GM18951 (cell line): ENCODE data around the gene GADD45B.
"Not testable (repeated sequence)": the region's sequence is repeated elsewhere in the genome, so short reads cannot be mapped to it uniquely, and the experiment has no call there.

Source experiments
- POLR2A ChIP-seq: IDR thresholded peaks from 4 replicates; pipeline ENCODE4 v1.6.1; 2011; ENCODE audit warnings: mild to moderate bottlenecking; ENCODE audit not compliant: insufficient read length, insufficient read depth; ENCODE audit errors: extremely low read depth
- in situ Hi-C: fragments of 300-500 bp; cut with MboI; formaldehyde crosslinking; loops from one replicate; pipeline ENCODE4 v1.12.0; 2022; ENCODE audit warnings: low sequenced_read_pairs, mixed read lengths, inconsistent platforms; ENCODE audit not compliant: unreplicated experiment

Gene GADD45B

GRCh38 chr19:2511991-2512390 is 36.1 kb downstream of the GADD45B start:
- TF ChIP-seq POLR2A = no peak
- in situ Hi-C loops = no loop called here

DNA sequence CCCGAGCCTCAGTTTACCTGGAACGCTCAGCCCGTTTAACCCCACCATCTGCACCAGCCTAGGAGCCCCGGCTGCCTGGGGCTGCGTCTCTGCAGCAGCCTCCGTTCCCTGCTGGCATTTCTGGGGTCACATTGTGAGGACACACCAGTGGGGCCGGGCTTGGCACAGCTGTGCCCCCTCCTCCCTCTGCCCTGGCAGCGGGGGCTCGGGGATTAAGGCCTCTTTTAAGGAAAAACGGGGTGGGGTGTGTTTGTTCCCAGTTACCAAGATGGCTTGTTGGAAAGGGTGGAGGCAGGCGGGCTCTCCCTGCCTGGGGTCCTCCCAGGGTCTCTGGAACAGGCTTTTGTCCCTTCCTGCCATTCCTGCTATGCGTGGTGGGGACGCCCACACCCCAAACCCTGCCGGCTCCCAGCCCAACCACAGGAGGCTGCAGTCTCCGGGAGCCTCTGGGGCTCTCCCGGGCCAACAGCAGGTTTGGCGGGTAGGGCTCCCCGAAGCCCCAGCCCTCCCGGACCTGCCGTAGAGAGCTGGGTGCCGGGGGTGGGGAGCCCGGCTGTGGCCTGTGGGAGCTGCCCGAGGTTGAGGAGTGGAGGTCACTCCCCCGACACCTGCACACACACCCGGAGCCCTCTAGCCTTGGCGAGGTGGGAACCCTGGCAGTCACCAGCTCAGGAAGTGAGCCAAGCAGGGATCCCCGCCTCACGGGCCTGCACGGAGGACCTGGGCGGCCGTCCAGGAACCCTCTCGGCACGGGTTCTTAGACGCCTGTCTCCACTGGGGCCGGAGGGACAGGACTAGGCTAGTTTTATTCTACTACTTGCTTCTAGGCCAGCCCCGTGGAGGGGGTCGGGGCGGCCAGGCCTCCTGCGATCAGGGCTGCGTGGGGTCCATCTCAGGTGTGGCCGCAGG is 36.9 kb downstream of the GADD45B start:
- no peak for TF ChIP-seq POLR2A
- in situ Hi-C loops = no loop called here

GRCh38 chr19:2514981-2515518 is 39.1 kb downstream of the GADD45B start:
- TF ChIP-seq POLR2A = no peak
- in situ Hi-C loops = no loop called here

GRCh38 chr19:2516727-2517126 is 40.8 kb downstream of the GADD45B start:
- no peak for TF ChIP-seq POLR2A
- in situ Hi-C loops = no loop called here

DNA sequence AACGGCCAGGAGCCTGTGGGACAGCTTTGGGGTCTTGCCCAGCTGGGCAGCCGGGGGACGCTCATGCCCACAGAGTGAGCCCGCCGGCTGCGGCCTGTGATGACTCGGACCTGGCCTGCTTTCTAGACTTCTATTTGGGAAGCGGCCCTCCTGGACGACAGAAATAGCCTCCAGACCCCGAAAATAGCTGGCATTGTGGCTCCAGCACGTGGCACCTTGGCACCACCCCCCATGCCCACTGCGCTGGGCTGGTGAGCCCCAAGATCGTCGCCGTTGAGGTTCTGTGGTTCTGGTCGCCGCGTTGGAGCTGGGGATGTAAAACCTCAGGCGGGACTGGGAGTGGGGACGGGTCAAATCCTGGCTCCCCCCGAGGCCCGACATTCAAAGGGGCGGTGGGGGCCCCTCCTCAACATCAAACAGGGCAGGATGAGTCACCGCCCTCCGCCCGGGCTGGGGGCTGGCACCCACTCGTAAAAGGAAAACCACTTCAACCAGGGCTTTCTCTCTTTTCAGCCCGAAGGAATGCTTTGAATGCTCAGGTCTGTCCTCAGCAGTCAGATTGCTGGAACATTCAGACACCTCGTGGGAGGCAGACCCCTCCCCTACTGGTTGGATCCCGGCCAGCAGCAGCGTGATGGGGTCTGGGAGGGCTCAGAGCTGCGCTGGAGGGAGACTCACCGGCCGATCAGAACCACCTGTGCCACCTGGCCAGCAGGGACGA is 42.1 kb downstream of the GADD45B start:
- in situ Hi-C loops = no loop called here
- no peak for TF ChIP-seq POLR2A

DNA sequence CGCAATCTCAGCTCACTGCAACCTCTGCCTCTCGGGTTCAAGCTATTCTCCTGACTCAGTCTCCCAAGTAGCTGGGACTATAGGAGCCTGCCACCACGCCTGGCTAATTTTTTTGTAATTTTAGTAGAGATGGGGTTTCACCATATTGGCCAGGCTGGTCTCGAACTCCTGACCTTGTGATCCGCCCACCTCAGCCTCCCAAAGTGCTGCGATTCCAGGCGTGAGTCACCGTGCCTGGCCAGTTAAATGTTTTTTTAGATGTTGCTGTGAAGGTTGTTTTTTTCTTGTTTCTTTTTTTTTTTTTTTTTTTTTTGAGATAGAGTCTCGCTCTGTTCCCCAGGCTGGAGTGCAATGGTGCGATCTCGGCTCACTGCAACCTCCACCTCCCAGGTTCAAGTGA is 42.9 kb downstream of the GADD45B start:
- in situ Hi-C loops = not testable (repeated sequence)

GRCh38 chr19:2519482-2519881 is 43.6 kb downstream of the GADD45B start:
- in situ Hi-C loops = no loop called here
- no peak for TF ChIP-seq POLR2A

- in situ Hi-C loops = no loop called here
- no peak for TF ChIP-seq POLR2A
Observed at GRCh38 chr19:2523630-2524311, 47.8 kb downstream of the GADD45B start.

DNA sequence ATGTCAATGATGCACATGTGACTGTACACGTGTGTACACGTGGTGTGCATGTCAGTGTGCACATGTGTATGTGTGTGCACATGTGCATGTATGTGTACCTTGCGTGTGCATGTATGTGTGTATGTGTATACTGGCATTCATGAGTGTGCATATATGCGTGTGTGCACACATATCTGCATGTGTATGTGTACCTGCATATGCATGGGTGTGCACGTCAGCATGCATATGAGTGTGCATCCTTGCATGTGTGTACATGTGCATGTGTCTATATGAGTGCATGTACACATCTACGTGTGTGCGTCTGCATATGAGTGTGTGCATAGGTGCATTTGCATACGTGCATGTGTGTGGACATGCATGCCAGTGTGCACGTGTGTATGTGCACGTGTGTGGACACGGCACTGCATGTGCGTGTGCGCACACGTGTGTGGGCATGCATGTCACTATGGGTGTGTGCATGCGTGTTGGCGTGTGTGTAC is 48.5 kb downstream of the GADD45B start:
- in situ Hi-C loops = no loop called here
- no peak for TF ChIP-seq POLR2A

GRCh38 chr19:2524840-2525723 is 49.2 kb downstream of the GADD45B start:
- in situ Hi-C loops = no loop called here
- TF ChIP-seq POLR2A = no peak

DNA sequence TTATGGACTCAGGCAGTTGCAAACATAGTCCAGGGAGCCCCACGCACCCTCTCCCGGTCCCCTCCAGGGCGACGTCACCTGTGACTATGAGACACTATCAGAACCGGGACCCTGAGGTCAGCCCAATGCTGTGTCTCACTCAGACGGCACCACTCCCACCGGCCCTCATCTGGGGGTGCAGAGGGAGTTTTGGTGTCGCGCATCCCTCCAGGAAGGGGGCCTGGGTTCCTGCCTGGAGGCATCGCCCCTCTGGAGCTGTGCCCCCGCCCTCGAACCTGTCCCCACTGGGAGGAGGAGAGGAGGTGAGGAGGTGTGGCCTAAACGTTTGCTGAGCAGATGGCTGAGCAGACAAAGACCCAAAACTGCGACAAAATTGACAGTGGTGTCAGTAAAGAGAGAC is 51.2 kb downstream of the GADD45B start:
- in situ Hi-C loops = no loop called here
- no peak for TF ChIP-seq POLR2A

GRCh38 chr19:2527686-2528085 is 51.8 kb downstream of the GADD45B start:
- in situ Hi-C loops = no loop called here
- TF ChIP-seq POLR2A = no peak
